SK-N-SH (cell line): ENCODE results near the gene CEP57. TPM values are rescaled to one million over a fixed set of nuclear protein-coding genes. Genes with fewer than 3 reads are reported as not detected.

Experiments
- CTCF ChIA-PET: fragments of 300-600, 350-600 bp; formaldehyde crosslinking; extraction: SDS; loops from one replicate; lab custom pipeline; 2021; lab: Yijun Ruan, JAX
- POLR2A ChIA-PET: fragments of 350-600 bp; sonication (Branson Sonifier 250); formaldehyde crosslinking; extraction: SDS; loops from one replicate; lab custom pipeline; 2020; ENCODE audit warnings: antibody characterized with exemption, inconsistent platforms; lab: Yijun Ruan, JAX
- DNase-seq: peaks from one replicate; pipeline ENCODE4 v3.0.0; 2012
- H2AFZ ChIP-seq: fragments of 200-600 bp; sonication (generic); 2 replicates; pipeline ENCODE4 v1.8.1; 2016; ENCODE audit warnings: antibody characterized with exemption, mild to moderate bottlenecking, low read depth
- H3F3A ChIP-seq: fragments of 200-600 bp; sonication (generic); replicated peaks from 2 replicates; pipeline ENCODE3; 2016; ENCODE audit warnings: antibody characterized with exemption, mild to moderate bottlenecking; ENCODE audit not compliant: insufficient read depth
- H3K27ac ChIP-seq, 2 experiments: fragments of 200-500 bp in 1 of 2; fragments of 200-600 bp in 1 of 2; sonication (Bioruptor generic) in 1 of 2; sonication (generic), shearing (Covaris generic) in 1 of 2; 2 replicates each; pipeline versions ENCODE4 v1.5.1 to v1.6.1; 2014 to 2016; ENCODE audit warnings: low read depth in 2 of 2, inconsistent platforms in 1 of 2, low read length in 1 of 2, mild to moderate bottlenecking in 1 of 2, mixed read lengths in 1 of 2
- H3K27me3 ChIP-seq: fragments of 200-600 bp; sonication (generic), shearing (Covaris generic); 2 replicates; pipeline ENCODE4 v1.6.1; 2016; ENCODE audit warnings: mixed run types; ENCODE audit not compliant: insufficient read depth
- H3K36me3 ChIP-seq, 2 experiments: fragments of 200-500 bp in 1 of 2; fragments of 200-600 bp in 1 of 2; sonication (Bioruptor generic) in 1 of 2; sonication (generic) in 1 of 2; replicated peaks in 1 of 2; 2 replicates each; pipeline versions ENCODE3 to v1.5.1; 2014 to 2016; ENCODE audit warnings: low read length in 1 of 2, mild to moderate bottlenecking in 1 of 2; ENCODE audit not compliant: insufficient read depth in 2 of 2, control insufficient read depth in 1 of 2
- H3K4me1 ChIP-seq, 2 experiments: fragments of 200-500 bp in 1 of 2; fragments of 200-600 bp in 1 of 2; sonication (Bioruptor generic) in 1 of 2; sonication (generic), shearing (Covaris generic) in 1 of 2; 2 replicates each; pipeline versions ENCODE4 v1.5.1 to v1.6.1; 2014 to 2016; ENCODE audit warnings: low read depth in 1 of 2, low read length in 1 of 2, mixed run types in 1 of 2; ENCODE audit not compliant: insufficient read depth in 2 of 2, control insufficient read depth in 1 of 2
- H3K4me2 ChIP-seq: fragments of 200-600 bp; sonication (generic), shearing (Covaris generic); 2 replicates; pipeline ENCODE4 v1.6.1; 2017; ENCODE audit warnings: mixed run types
- H3K4me3 ChIP-seq, 2 experiments: fragments of 200-500 bp in 1 of 2; fragments of 200-600 bp in 1 of 2; sonication (Bioruptor generic) in 1 of 2; sonication (generic), shearing (Covaris generic) in 1 of 2; 2 replicates each; pipeline versions ENCODE4 v1.5.1 to v1.8.1; 2014 to 2016; ENCODE audit warnings: low read depth in 2 of 2, inconsistent platforms in 1 of 2, low read length in 1 of 2, mild to moderate bottlenecking in 1 of 2, mixed read lengths in 1 of 2, moderate library complexity in 1 of 2
- H3K79me2 ChIP-seq: fragments of 200-600 bp; sonication (generic); 2 replicates; pipeline ENCODE4 v1.8.1; 2017; ENCODE audit warnings: mild to moderate bottlenecking; ENCODE audit not compliant: insufficient read depth
- H3K9ac ChIP-seq: fragments of 200-600 bp; sonication (generic); 2 replicates; pipeline ENCODE4 v1.6.1; 2017; ENCODE audit warnings: mixed run types
- H3K9me2 ChIP-seq: fragments of 200-600 bp; sonication (generic); 2 replicates; pipeline ENCODE4 v1.6.1; 2017; ENCODE audit warnings: mixed run types
- H3K9me3 ChIP-seq: fragments of 200-600 bp; sonication (generic); 2 replicates; pipeline ENCODE4 v1.6.1; 2017; ENCODE audit warnings: mixed run types, mild to moderate bottlenecking, moderate library complexity
- H4K20me1 ChIP-seq: fragments of 200-600 bp; sonication (generic); 2 replicates; pipeline ENCODE4 v1.6.1; 2017; ENCODE audit warnings: mild to moderate bottlenecking, mixed run types; ENCODE audit not compliant: insufficient read depth
- ELF1 ChIP-seq: IDR thresholded peaks from 2 replicates; pipeline ENCODE4 v1.4.0; 2012
- EP300 ChIP-seq, 2 experiments: IDR thresholded peaks; 2 replicates each; pipeline versions ENCODE4 v1.4.0 to v1.6.1; 2012; ENCODE audit warnings: borderline replicate concordance in 1 of 2, low read depth in 1 of 2, low read length in 1 of 2
- EZH2phosphoT487 ChIP-seq: fragments of 200-600 bp; sonication (generic); IDR thresholded peaks from 2 replicates; pipeline ENCODE4 v1.6.1; 2017; ENCODE audit warnings: low read depth, mixed run types, mild to moderate bottlenecking, antibody characterized with exemption, moderate library complexity, borderline replicate concordance
- FOSL2 ChIP-seq: IDR thresholded peaks from 2 replicates; pipeline ENCODE4 v1.4.0; 2012; ENCODE audit warnings: low read depth, mild to moderate bottlenecking, moderate library complexity, borderline replicate concordance
- FOXJ3 ChIP-seq: sonication (generic); formaldehyde crosslinking; IDR thresholded peaks from 2 replicates; pipeline ENCODE4 v1.5.1; 2020; ENCODE audit warnings: mild to moderate bottlenecking, missing genetic modification reagents
- FOXM1 ChIP-seq: IDR thresholded peaks from 2 replicates; pipeline ENCODE4 v1.4.0; 2012; ENCODE audit warnings: low read depth, mild to moderate bottlenecking
- GABPA ChIP-seq: IDR thresholded peaks from 2 replicates; pipeline ENCODE4 v1.4.0; 2012; ENCODE audit warnings: low read depth, mild to moderate bottlenecking
- JUND ChIP-seq: IDR thresholded peaks from 2 replicates; pipeline ENCODE4 v1.4.0; 2012
- MEF2A ChIP-seq: IDR thresholded peaks from 2 replicates; pipeline ENCODE4 v1.4.0; 2012; ENCODE audit warnings: low read depth, borderline replicate concordance
- MXI1 ChIP-seq: IDR thresholded peaks from 2 replicates; pipeline ENCODE4 v1.6.1; 2012; ENCODE audit warnings: mild to moderate bottlenecking, low read depth, low read length, improper control_type of control experiment
- NRF1 ChIP-seq: IDR thresholded peaks from 2 replicates; pipeline ENCODE4 v1.6.1; 2012; ENCODE audit warnings: low read depth, mild to moderate bottlenecking, low read length
- RFX5 ChIP-seq: IDR thresholded peaks from 2 replicates; pipeline ENCODE4 v1.6.1; 2012; ENCODE audit warnings: mild to moderate bottlenecking, improper control_type of control experiment, low read length
- RXRA ChIP-seq: IDR thresholded peaks from 2 replicates; pipeline ENCODE4 v1.4.0; 2012; ENCODE audit warnings: low read depth, mild to moderate bottlenecking, borderline replicate concordance
- SIN3A ChIP-seq: IDR thresholded peaks from 2 replicates; pipeline ENCODE4 v1.6.1; 2012; ENCODE audit warnings: low read depth, mild to moderate bottlenecking, low read length, moderate library complexity, borderline replicate concordance
- SMC3 ChIP-seq: IDR thresholded peaks from 2 replicates; pipeline ENCODE4 v1.6.1; 2012; ENCODE audit warnings: low read depth, low read length, improper control_type of control experiment
- TAF1 ChIP-seq: IDR thresholded peaks from 2 replicates; pipeline ENCODE4 v1.6.1; 2012; ENCODE audit warnings: low read depth, mild to moderate bottlenecking, low read length, moderate library complexity, borderline replicate concordance
- TEAD4 ChIP-seq: IDR thresholded peaks from 2 replicates; pipeline ENCODE4 v1.4.0; 2012; ENCODE audit warnings: mild to moderate bottlenecking, borderline replicate concordance; ENCODE audit not compliant: insufficient read depth
- WGBS: methylation state at CpG from one replicate; pipeline ENCODE4 v1.1.6; 2017; ENCODE audit warnings: low lambda C conversion rate; 5-methylcytosine and 5-hydroxymethylcytosine counted together
- polyA plus RNA-seq, 3 experiments: library from polyadenylated mRNA; depleted of rRNA; stranded (reverse); fragments of >200 nt; gene quantifications; 2 replicates each; pipeline ENCODE4 v1.2.3, GENCODE V29; 2012
- TF ChIP-seq, protein P1 (sequence below): IDR thresholded peaks from 2 replicates; pipeline ENCODE4 v1.6.1; 2012; ENCODE audit warnings: mild to moderate bottlenecking, low read depth, low read length, moderate library complexity
- TF ChIP-seq, protein P2 (sequence below): IDR thresholded peaks from 2 replicates; pipeline ENCODE4 v1.4.0; 2012; ENCODE audit warnings: low read depth
- TF ChIP-seq, protein P3 (sequence below): fragments of 150-350 bp; IDR thresholded peaks from 2 replicates; pipeline ENCODE4 v1.6.1; 2017; ENCODE audit warnings: antibody characterized with exemption, low read length, low read depth, borderline replicate concordance
- TF ChIP-seq, protein P4 (sequence below): IDR thresholded peaks from 2 replicates; pipeline ENCODE4; 2012
- TF ChIP-seq, protein P5 (sequence below): IDR thresholded peaks from 2 replicates; pipeline ENCODE4 v1.4.0; 2012; ENCODE audit warnings: low read depth, borderline replicate concordance
- TF ChIP-seq, protein P6 (sequence below): fragments of 150-350 bp; IDR thresholded peaks from 2 replicates; pipeline ENCODE4 v1.6.1; 2016; ENCODE audit warnings: mild to moderate bottlenecking, low read depth, low read length

CEP57 gene
- polyA plus RNA-seq, 1 of the 3 experiments (the other 2 are of a cell fraction): 12.2 TPM

DNA sequence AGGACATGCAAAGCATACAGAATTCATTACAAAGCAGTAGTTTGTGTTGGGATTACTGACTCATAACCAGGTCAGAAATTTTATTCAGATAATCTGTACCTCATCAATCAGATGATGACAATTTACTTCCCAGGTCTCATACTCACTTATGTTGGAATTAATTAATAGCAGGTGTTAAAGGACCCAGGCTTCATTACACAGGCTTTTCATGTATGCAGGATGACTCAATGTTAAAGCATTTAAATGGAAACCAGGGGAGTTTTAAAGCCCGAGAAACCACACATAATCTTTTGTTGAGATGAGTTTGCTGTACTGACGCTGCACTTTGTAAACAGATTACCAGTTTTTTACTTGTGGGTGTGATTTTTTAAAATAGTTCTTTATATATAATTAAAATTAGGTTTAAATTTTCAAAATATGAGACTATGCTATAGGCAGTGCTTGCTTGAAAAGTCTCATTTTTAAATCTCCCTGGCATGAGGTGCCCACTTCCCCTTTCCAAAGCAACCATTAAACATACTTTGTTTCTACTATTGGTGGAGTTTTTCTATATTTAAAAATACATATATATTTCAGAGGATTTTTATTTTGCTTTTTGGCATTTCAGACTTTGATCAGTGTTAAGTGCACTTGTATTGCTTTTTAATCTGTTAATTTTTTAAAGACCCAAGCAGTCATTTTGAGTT, 41.0 kb downstream of the CEP57 start (continued):
- TF ChIP-seq, protein P1, sequence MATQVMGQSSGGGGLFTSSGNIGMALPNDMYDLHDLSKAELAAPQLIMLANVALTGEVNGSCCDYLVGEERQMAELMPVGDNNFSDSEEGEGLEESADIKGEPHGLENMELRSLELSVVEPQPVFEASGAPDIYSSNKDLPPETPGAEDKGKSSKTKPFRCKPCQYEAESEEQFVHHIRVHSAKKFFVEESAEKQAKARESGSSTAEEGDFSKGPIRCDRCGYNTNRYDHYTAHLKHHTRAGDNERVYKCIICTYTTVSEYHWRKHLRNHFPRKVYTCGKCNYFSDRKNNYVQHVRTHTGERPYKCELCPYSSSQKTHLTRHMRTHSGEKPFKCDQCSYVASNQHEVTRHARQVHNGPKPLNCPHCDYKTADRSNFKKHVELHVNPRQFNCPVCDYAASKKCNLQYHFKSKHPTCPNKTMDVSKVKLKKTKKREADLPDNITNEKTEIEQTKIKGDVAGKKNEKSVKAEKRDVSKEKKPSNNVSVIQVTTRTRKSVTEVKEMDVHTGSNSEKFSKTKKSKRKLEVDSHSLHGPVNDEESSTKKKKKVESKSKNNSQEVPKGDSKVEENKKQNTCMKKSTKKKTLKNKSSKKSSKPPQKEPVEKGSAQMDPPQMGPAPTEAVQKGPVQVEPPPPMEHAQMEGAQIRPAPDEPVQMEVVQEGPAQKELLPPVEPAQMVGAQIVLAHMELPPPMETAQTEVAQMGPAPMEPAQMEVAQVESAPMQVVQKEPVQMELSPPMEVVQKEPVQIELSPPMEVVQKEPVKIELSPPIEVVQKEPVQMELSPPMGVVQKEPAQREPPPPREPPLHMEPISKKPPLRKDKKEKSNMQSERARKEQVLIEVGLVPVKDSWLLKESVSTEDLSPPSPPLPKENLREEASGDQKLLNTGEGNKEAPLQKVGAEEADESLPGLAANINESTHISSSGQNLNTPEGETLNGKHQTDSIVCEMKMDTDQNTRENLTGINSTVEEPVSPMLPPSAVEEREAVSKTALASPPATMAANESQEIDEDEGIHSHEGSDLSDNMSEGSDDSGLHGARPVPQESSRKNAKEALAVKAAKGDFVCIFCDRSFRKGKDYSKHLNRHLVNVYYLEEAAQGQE: no peak
- TF ChIP-seq EP300 (IDR thresholded peaks at IDR 0.05; ENCODE audit: borderline replicate concordance in 1 of 2, low read depth in 1 of 2, low read length in 1 of 2) (peak; percentile 17 to 88; a peak in 2 of 4 replicates), EZH2phosphoT487 (no peak), TAF1 (no peak), FOXM1 (peak; percentile 92), JUND (peak; percentile 95), SIN3A (0 out of 2 replicates have a peak, but pooled peaks have one; percentile 26), RFX5 (no peak), RXRA (peak; percentile 83), NRF1 (no peak)
- TF ChIP-seq, protein P2, sequence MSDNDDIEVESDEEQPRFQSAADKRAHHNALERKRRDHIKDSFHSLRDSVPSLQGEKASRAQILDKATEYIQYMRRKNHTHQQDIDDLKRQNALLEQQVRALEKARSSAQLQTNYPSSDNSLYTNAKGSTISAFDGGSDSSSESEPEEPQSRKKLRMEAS: 0 out of 2 replicates have a peak, but pooled peaks have one; percentile 23

DNA sequence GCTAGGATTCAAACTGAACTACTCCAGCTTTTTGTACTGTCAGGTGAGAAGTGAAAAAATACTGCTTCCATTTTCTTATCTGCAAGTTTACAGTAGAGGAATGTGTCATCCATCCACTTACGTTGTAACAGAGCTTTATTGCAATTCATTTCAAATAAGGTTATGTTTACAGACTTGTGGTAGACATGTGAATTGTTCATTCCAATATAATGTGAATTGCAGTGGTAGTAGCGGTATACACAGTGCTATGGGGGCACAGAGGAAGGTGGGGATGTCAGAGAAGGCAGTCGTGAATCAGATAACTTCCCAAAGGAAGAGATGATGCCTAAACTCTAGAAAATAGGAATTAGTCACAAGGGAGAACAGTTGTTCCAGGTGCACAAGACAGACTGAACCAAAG, 42.5 kb downstream of the CEP57 start:
- H3K4me3 ChIP-seq: no peak overlapping the region
- H3K9ac ChIP-seq: no peak overlapping the region
- H3K9me3 ChIP-seq: no peaks in the 10 kb centered on the region
- H3K4me2 ChIP-seq: no peak overlapping the region
- no peaks in the 10 kb centered on the region for H3K9me2 ChIP-seq
- H3K79me2 ChIP-seq: no peaks in the 10 kb centered on the region
- peaks cover 68 to 85% of the 10 kb centered on the region in 2 experiments for H3K36me3 ChIP-seq
- H2AFZ ChIP-seq: no peak overlapping the region
- DNase-seq: no peak
- WGBS: 85% methylated on average over 3 of the region's 3 CpGs
- peaks cover 2 to 10% of the 10 kb centered on the region in 2 experiments; a peak in 3 of 4 replicates for H3K4me1 ChIP-seq
- no peaks in the 10 kb centered on the region for H4K20me1 ChIP-seq
- H3K27ac ChIP-seq: peak overlapping the region in 1 of 2 experiments; percentile 89; a peak in 1 of 4 replicates
- peaks cover 43% of the 10 kb centered on the region for H3F3A ChIP-seq
- ChIA-PET POLR2A (no interaction called here), CTCF (interaction anchor here (0.6 to 1.7 kb wide), 3 partner anchors 35 to 593 kb away, joined by 3 to 6 read pairs (median 3); no protein-coding TSS in a partner anchor)
- no peaks in the 10 kb centered on the region for H3K27me3 ChIP-seq
- TF ChIP-seq MXI1 (no peak), GABPA (no peak), FOSL2 (no peak), FOXJ3 (CRISPR knock-in tag) (no peak), TAF1 (no peak), EZH2phosphoT487 (no peak), SMC3 (no peak), ELF1 (no peak), MEF2A (no peak), TEAD4 (no peak), RFX5 (no peak)
- TF ChIP-seq, protein P2: no peak
- TF ChIP-seq, protein P3, sequence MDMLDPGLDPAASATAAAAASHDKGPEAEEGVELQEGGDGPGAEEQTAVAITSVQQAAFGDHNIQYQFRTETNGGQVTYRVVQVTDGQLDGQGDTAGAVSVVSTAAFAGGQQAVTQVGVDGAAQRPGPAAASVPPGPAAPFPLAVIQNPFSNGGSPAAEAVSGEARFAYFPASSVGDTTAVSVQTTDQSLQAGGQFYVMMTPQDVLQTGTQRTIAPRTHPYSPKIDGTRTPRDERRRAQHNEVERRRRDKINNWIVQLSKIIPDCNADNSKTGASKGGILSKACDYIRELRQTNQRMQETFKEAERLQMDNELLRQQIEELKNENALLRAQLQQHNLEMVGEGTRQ: no peak
- TF ChIP-seq, protein P4, sequence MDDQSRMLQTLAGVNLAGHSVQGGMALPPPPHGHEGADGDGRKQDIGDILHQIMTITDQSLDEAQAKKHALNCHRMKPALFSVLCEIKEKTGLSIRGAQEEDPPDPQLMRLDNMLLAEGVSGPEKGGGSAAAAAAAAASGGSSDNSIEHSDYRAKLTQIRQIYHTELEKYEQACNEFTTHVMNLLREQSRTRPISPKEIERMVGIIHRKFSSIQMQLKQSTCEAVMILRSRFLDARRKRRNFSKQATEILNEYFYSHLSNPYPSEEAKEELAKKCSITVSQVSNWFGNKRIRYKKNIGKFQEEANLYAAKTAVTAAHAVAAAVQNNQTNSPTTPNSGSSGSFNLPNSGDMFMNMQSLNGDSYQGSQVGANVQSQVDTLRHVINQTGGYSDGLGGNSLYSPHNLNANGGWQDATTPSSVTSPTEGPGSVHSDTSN: no peak
- TF ChIP-seq, protein P5, sequence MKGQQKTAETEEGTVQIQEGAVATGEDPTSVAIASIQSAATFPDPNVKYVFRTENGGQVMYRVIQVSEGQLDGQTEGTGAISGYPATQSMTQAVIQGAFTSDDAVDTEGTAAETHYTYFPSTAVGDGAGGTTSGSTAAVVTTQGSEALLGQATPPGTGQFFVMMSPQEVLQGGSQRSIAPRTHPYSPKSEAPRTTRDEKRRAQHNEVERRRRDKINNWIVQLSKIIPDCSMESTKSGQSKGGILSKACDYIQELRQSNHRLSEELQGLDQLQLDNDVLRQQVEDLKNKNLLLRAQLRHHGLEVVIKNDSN: no peak
- TF ChIP-seq, protein P6, sequence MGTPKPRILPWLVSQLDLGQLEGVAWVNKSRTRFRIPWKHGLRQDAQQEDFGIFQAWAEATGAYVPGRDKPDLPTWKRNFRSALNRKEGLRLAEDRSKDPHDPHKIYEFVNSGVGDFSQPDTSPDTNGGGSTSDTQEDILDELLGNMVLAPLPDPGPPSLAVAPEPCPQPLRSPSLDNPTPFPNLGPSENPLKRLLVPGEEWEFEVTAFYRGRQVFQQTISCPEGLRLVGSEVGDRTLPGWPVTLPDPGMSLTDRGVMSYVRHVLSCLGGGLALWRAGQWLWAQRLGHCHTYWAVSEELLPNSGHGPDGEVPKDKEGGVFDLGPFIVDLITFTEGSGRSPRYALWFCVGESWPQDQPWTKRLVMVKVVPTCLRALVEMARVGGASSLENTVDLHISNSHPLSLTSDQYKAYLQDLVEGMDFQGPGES: no peak
